ENCODE data around the gene TBC1D1.

Gene TBC1D1

GRCh38 chr4:38141808-38142500 lies 251.1 kb downstream of the TBC1D1 start:
- TF ChIP-seq POLR2AphosphoS5 (IDR thresholded peaks at IDR 0.05; ENCODE audit: low read depth, low read length) = no peak
- no peak for TF ChIP-seq POLR2A (IDR thresholded peaks at IDR 0.05; ENCODE audit: low read depth, low read length)
- TF ChIP-seq TAF1 (IDR thresholded peaks at IDR 0.05; ENCODE audit: borderline replicate concordance, low read depth, low read length) = no peak
- no peak for DNase-seq (ENCODE audit: insufficient read length)
- no peak for FAIRE-seq

- FAIRE-seq (no peak), DNase-seq (ENCODE audit: insufficient read length) (no peak)
- TF ChIP-seq POLR2A (IDR thresholded peaks at IDR 0.05; ENCODE audit: low read depth, low read length) (no peak), TAF1 (IDR thresholded peaks at IDR 0.05; ENCODE audit: borderline replicate concordance, low read depth, low read length) (no peak), POLR2AphosphoS5 (IDR thresholded peaks at IDR 0.05; ENCODE audit: low read depth, low read length) (no peak)
These were observed 253.1 kb downstream of the TBC1D1 start for GRCh38 chr4:38144031-38144430.

GRCh38 chr4:38145033-38145678 lies 254.3 kb downstream of the TBC1D1 start:
- no peak for FAIRE-seq
- DNase-seq (ENCODE audit: insufficient read length) = no peak
- TF ChIP-seq POLR2A (IDR thresholded peaks at IDR 0.05; ENCODE audit: low read depth, low read length) (no peak), TAF1 (IDR thresholded peaks at IDR 0.05; ENCODE audit: borderline replicate concordance, low read depth, low read length) (no peak), POLR2AphosphoS5 (IDR thresholded peaks at IDR 0.05; ENCODE audit: low read depth, low read length) (no peak)

GRCh38 chr4:38145741-38146140 lies 254.9 kb downstream of the TBC1D1 start:
- FAIRE-seq (no peak), DNase-seq (ENCODE audit: insufficient read length) (no peak)
- TF ChIP-seq POLR2AphosphoS5 (IDR thresholded peaks at IDR 0.05; ENCODE audit: low read depth, low read length) = no peak
- no peak for TF ChIP-seq POLR2A (IDR thresholded peaks at IDR 0.05; ENCODE audit: low read depth, low read length)
- TF ChIP-seq TAF1 (IDR thresholded peaks at IDR 0.05; ENCODE audit: borderline replicate concordance, low read depth, low read length) = no peak

- FAIRE-seq = no peak
These were observed 255.5 kb downstream of the TBC1D1 start for GRCh38 chr4:38146383-38146782.

GRCh38 chr4:38149472-38149996 lies 258.6 kb downstream of the TBC1D1 start:
- no peak for FAIRE-seq
- TF ChIP-seq TAF1 (IDR thresholded peaks at IDR 0.05; ENCODE audit: borderline replicate concordance, low read depth, low read length) = no peak
- no peak for TF ChIP-seq POLR2AphosphoS5 (IDR thresholded peaks at IDR 0.05; ENCODE audit: low read depth, low read length)
- TF ChIP-seq POLR2A (IDR thresholded peaks at IDR 0.05; ENCODE audit: low read depth, low read length) = no peak
- no peak for DNase-seq (ENCODE audit: insufficient read length)

More at GRCh38 chr4:38146383-38146782, 255.5 kb downstream of the TBC1D1 start:
- no peak for TF ChIP-seq POLR2AphosphoS5 (IDR thresholded peaks at IDR 0.05; ENCODE audit: low read depth, low read length)
- no peak for TF ChIP-seq TAF1 (IDR thresholded peaks at IDR 0.05; ENCODE audit: borderline replicate concordance, low read depth, low read length)
- TF ChIP-seq POLR2A (IDR thresholded peaks at IDR 0.05; ENCODE audit: low read depth, low read length) = no peak
- no peak for DNase-seq (ENCODE audit: insufficient read length)

GRCh38 chr4:38149997-38150671 lies 259.2 kb downstream of the TBC1D1 start:
- FAIRE-seq = no peak

GRCh38 chr4:38150766-38151165 lies 259.9 kb downstream of the TBC1D1 start:
- no peak for FAIRE-seq
- no peak for DNase-seq (ENCODE audit: insufficient read length)
- no peak for TF ChIP-seq TAF1 (IDR thresholded peaks at IDR 0.05; ENCODE audit: borderline replicate concordance, low read depth, low read length)
- no peak for TF ChIP-seq POLR2AphosphoS5 (IDR thresholded peaks at IDR 0.05; ENCODE audit: low read depth, low read length)
- no peak for TF ChIP-seq POLR2A (IDR thresholded peaks at IDR 0.05; ENCODE audit: low read depth, low read length)

More at GRCh38 chr4:38149997-38150671, 259.2 kb downstream of the TBC1D1 start:
- DNase-seq (ENCODE audit: insufficient read length) = no peak
- no peak for TF ChIP-seq POLR2AphosphoS5 (IDR thresholded peaks at IDR 0.05; ENCODE audit: low read depth, low read length)
- TF ChIP-seq TAF1 (IDR thresholded peaks at IDR 0.05; ENCODE audit: borderline replicate concordance, low read depth, low read length) = no peak

GRCh38 chr4:38151873-38152272 lies 261.0 kb downstream of the TBC1D1 start:
- DNase-seq (ENCODE audit: insufficient read length) (no peak), FAIRE-seq (no peak)
- no peak for TF ChIP-seq TAF1 (IDR thresholded peaks at IDR 0.05; ENCODE audit: borderline replicate concordance, low read depth, low read length)
- TF ChIP-seq POLR2AphosphoS5 (IDR thresholded peaks at IDR 0.05; ENCODE audit: low read depth, low read length) = no peak
- TF ChIP-seq POLR2A (IDR thresholded peaks at IDR 0.05; ENCODE audit: low read depth, low read length) = no peak

GRCh38 chr4:38152305-38152704 lies 261.4 kb downstream of the TBC1D1 start:
- DNase-seq (ENCODE audit: insufficient read length) (no peak), FAIRE-seq (no peak)
- TF ChIP-seq POLR2AphosphoS5 (IDR thresholded peaks at IDR 0.05; ENCODE audit: low read depth, low read length) = no peak
- TF ChIP-seq TAF1 (IDR thresholded peaks at IDR 0.05; ENCODE audit: borderline replicate concordance, low read depth, low read length) = no peak
- TF ChIP-seq POLR2A (IDR thresholded peaks at IDR 0.05; ENCODE audit: low read depth, low read length) = no peak

- no peak for DNase-seq (ENCODE audit: insufficient read length)
- FAIRE-seq = no peak
- TF ChIP-seq TAF1 (IDR thresholded peaks at IDR 0.05; ENCODE audit: borderline replicate concordance, low read depth, low read length) (no peak), POLR2AphosphoS5 (IDR thresholded peaks at IDR 0.05; ENCODE audit: low read depth, low read length) (no peak), POLR2A (IDR thresholded peaks at IDR 0.05; ENCODE audit: low read depth, low read length) (no peak)
These were observed 262.0 kb downstream of the TBC1D1 start for GRCh38 chr4:38152721-38153386.
